ENCODE data around the gene ITPRIP. TPM values are rescaled to one million over a fixed set of nuclear protein-coding genes. Genes with fewer than 3 reads are reported as not detected.

ITPRIP gene
- total RNA-seq, 1 donor from 2014 or later: 29.3 TPM

- peak; percentile 51 for DNase-seq
Measured at GRCh38 chr10:104340111-104340526, 1.9 kb upstream of the ITPRIP start.

DNA sequence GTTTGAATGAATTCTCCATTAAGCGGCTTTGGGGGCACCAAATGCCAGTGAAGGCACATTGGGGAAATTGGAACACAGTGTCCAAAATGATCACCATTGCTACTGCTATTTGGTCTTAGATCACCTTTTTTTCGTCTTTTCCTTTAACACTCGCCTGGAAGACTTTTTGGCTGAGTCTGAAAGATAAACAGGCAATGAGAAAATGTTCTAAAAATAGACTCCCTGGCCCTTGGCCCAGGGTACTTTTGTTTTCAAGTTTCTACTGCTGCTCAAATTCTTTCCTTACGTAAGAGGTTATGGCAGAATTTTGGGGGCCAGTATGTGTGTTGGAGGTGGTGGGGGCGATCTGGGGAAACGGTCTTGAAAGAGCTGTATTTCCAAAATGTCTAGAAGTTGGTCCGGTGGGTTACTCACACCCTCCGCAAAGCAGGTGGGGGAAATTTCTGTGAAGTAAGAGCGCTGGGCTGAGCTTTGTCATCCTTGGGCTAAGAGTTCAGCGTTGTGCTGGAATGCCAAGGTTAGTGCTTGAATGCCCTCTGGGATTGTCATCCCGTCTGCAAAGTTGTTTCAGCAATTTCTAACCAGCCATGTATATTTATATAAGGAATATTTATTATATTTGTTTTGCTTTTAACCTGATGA, 1.3 kb upstream of the ITPRIP start:
- DNase-seq: peak; percentile 77

GRCh38 chr10:104337521-104337984, 712 bp downstream of the ITPRIP start:
- DNase-seq: peak; percentile 53

- no peak for DNase-seq
Measured at GRCh38 chr10:104336821-104337467, 1.3 kb downstream of the ITPRIP start.

DNA sequence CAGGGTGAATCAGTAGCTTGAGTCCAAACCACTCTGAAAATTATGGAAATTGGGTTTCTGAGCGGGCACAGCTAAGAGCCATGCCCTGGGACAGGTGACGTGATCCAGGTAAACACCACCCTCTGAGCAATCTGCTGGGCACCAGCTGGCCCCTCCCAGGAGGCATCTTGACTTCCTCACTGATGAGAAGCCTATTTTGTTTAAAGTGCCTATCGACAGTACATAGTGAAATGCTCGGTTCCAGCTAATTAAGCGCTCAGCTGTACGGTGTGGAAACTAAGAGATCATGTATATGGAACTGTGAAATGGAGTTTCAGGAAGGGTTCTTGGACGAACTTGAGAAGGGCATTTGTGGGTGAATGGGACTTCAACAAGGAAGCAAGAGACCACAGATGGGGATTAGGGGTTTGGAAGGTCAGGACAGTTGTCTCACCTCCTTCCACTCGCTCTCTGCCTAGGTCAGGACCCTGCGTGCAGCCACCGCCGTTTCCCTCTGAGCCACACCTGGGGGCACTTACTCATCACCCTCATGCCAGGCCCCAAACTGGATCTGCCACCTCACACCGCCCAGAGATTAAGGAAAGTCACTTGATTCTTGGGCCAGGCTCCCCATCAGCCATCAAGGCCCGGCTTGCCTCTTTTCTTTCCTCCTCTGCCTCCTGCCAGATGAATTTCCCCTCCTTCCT, 3.2 kb downstream of the ITPRIP start:
- DNase-seq: no peak

GRCh38 chr10:104334561-104334960, 3.7 kb downstream of the ITPRIP start:
- no peak for DNase-seq

DNA sequence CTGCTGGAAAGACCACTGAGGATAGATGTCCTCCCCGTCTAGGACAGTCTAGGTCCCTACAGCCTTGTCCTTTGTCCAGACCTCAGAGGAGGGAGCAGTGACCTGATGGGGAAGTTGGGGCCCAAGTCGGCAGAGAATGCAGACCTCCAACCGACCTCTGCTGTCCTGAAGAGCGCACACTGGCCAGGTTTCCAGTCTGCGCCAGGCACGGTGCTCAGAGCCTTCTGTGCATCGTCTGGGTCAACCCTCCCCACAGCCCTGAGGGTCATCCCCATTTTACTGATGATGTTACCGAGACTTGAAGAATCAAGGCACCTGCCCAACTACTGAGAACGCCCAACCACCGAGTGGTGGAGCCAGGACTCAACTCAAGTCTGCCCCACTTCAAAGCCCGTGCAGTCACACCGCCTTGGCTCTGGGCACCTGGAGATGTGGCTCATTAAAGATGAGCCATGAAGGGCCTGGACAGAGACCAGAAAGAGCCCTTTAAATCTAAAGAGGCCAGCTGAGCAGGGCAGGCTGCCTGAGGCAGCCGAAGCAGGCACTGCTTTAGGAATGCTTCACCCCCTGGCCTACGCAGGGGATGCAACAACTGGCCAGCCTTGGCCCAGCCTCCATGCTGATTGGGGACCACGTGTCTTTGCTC, 4.4 kb downstream of the ITPRIP start:
- no peak for DNase-seq

- peak; percentile 68 for DNase-seq
Measured at GRCh38 chr10:104333032-104333727, 5.1 kb downstream of the ITPRIP start.

DNA sequence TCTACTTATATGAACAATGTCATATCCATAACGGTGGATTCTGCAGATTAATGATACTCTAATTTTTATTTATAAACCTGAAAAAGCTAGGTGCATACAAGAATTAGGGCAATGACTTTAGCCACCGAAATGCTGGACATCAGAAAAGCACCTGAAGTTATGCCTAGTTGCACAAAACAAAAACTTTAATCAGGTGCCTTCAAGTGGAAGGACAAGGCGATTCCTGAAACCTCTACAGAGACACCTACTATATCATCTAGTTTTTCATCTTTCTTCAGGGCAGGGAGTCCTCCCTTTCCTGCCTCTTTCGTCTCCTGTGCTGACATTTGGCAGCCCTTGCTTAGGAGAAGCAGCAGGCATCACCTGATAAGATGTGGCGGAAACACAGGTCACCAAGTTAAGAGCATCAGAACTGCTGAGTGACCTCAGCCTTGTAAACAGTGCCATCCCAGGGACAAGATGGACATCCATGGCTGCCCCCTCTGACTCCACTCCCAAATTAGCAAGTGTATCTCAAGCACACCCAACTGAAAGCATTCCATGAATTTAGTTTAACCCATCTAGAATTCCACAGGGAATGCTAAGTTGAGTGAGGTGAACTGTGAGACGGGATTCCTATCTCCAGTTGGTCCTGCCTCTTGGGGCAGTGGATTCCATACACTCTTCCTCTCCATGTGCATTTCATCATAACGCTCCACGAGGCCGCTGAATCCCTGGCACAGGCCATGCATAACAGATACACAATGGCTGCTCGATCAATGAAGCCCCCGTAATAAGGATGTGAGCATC, 5.8 kb downstream of the ITPRIP start:
- peak; percentile 28 for DNase-seq

GRCh38 chr10:104331208-104331838, 6.9 kb downstream of the ITPRIP start:
- peak; percentile 90 for DNase-seq

GRCh38 chr10:104330168-104331110, 7.8 kb downstream of the ITPRIP start:
- DNase-seq: peak; percentile 51

GRCh38 chr10:104329735-104330134, 8.5 kb downstream of the ITPRIP start:
- peak; percentile 40 for DNase-seq

GRCh38 chr10:104328896-104329710, 9.2 kb downstream of the ITPRIP start:
- peak; percentile 89 for DNase-seq

DNA sequence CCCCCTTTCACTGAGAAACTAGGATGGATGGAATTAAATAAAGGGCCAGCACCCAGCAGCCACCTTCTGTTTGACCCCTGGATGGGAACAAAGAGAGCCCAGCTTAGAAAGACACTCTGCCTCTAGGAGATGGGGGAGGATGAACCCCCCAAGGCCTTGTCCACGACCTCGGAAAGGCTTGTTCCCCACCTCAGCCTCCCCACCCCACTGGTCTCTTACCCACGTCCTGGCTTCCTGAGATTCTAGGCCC, 9.7 kb downstream of the ITPRIP start:
- no peak for DNase-seq

DNA sequence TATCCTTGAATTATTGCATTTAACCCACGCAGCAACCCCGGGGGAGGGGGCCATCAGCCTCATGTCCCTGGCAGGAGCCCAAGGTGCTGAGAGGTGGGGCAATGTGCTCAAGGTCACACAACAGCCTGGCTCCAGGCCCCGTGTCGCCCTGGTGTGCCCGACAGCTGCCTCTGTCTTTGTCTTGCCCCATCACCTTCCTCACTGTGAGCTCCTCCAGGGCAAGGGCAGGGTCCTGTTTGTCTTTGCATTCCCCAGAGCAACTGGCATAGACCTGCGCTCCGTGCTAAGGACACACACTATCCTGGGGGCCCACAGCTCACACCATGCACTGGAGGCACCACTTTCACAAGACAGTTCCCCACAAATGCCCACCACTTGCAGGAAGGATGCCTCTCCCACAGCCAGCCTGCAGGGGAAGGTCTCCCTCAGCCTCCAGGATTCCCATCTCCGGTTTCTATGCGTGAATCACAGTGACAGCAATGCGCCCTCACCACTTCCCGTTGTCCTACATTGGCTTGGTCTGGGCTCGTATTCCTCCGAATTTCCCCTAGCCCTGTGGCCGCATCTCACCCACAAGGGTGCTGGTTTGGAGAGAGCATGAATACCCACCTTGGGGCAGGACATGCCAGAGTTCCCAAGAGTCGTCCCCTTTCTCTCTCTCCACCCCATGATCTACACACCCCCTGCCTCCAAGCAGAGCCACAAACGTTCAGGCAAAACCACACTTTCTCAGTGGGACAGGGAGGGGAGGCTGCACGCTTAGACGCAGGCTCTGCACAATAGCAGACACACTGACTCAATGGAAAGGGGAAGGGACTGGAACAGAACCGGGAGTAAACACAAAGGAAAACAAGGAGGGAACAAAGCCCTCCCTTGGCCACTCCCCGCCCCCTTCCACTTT, 10.3 kb downstream of the ITPRIP start:
- DNase-seq: peak; percentile 74

GRCh38 chr10:104326991-104327610, 11.2 kb downstream of the ITPRIP start:
- DNase-seq: no peak

Data from dermis blood vessel endothelial cell (primary cell).